ENCODE measurements around the gene PIP5K1C.

PIP5K1C gene

GRCh38 chr19:3721131-3721886 lies 21.0 kb upstream of the PIP5K1C start:
- peak; percentile 89 for DNase-seq (ENCODE audit: low spot score)

- no peak for DNase-seq (ENCODE audit: low spot score)
Observed at GRCh38 chr19:3720349-3720917, 20.2 kb upstream of the PIP5K1C start.

GRCh38 chr19:3719868-3720267 lies 19.6 kb upstream of the PIP5K1C start:
- no peak for DNase-seq (ENCODE audit: low spot score)

GRCh38 chr19:3716147-3716668 lies 15.9 kb upstream of the PIP5K1C start:
- DNase-seq (ENCODE audit: low spot score): no peak

- no peak for DNase-seq (ENCODE audit: low spot score)
Observed at GRCh38 chr19:3712663-3713611, 12.7 kb upstream of the PIP5K1C start.

GRCh38 chr19:3710265-3710812 lies 10.1 kb upstream of the PIP5K1C start:
- DNase-seq (ENCODE audit: low spot score): no peak

- no peak for DNase-seq (ENCODE audit: low spot score)
Observed at GRCh38 chr19:3708207-3708931, 8.1 kb upstream of the PIP5K1C start, which contains the start of gene TJP3. Gene TJP3, plus strand, starts transcription at chr19:3708384. Its CDS starts 20,049 bp downstream, at chr19:3728433.

- DNase-seq (ENCODE audit: low spot score): no peak
Observed at GRCh38 chr19:3707868-3708206, 7.6 kb upstream of the PIP5K1C start.

- DNase-seq (ENCODE audit: low spot score): no peak
Observed at GRCh38 chr19:3701200-3701599, 932 bp upstream of the PIP5K1C start.

GRCh38 chr19:3699741-3700241 lies 477 bp downstream of the PIP5K1C start:
- no peak for DNase-seq (ENCODE audit: low spot score)

GRCh38 chr19:3698974-3699740 lies 1.1 kb downstream of the PIP5K1C start:
- DNase-seq (ENCODE audit: low spot score): no peak

GRCh38 chr19:3698386-3698950 lies 1.8 kb downstream of the PIP5K1C start:
- no peak for DNase-seq (ENCODE audit: low spot score)

GRCh38 chr19:3697671-3698385 lies 2.4 kb downstream of the PIP5K1C start:
- DNase-seq (ENCODE audit: low spot score): no peak

GRCh38 chr19:3697094-3697493 lies 3.2 kb downstream of the PIP5K1C start:
- no peak for DNase-seq (ENCODE audit: low spot score)

GRCh38 chr19:3696660-3696995 lies 3.6 kb downstream of the PIP5K1C start:
- no peak for DNase-seq (ENCODE audit: low spot score)

GRCh38 chr19:3695986-3696659 lies 4.1 kb downstream of the PIP5K1C start:
- DNase-seq (ENCODE audit: low spot score): no peak

- DNase-seq (ENCODE audit: low spot score): no peak
Observed at GRCh38 chr19:3695124-3695733, 5.0 kb downstream of the PIP5K1C start.

- no peak for DNase-seq (ENCODE audit: low spot score)
Observed at GRCh38 chr19:3694361-3695123, 5.7 kb downstream of the PIP5K1C start.
